ENCODE measurements around the gene THSD7B. TPM values are rescaled to one million over a fixed set of nuclear protein-coding genes. Genes with fewer than 3 reads are reported as not detected.

Gene THSD7B
- total RNA-seq, 4 donors from 2014 or later = 0.27 TPM; not detected in 3

DNA sequence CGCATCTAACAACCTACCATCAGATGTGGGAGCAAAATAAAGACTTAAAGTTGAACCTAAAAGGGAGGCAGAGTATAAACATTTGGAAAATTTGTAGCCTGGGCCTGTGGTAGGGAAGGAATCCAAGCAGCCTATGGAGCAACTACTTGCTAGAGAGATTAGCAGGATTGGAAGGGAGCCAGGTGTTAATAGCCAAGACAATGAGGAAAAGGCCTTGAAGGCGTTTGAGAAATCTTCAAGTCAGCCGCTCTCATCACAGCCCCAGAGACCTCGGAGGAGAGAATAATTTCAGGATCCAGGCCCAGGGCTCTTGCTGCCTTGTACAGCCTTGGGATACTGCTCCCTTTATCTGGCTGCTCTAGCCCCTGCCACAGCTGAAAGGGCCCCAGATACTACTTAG is 219.7 kb downstream of the THSD7B start:
- Histone ChIP-seq H3K27me3 (no peaks in the 10 kb centered on the region), H3K4me3 (no peak overlapping the region), H3K27ac (no peak overlapping the region), H3K4me1 (no peaks in the 10 kb centered on the region), H3K9me3 (no peaks in the 10 kb centered on the region), H3K36me3 (no peaks in the 10 kb centered on the region)
- no peak for DNase-seq
- 61% methylated on average over 4 of the region's 4 CpGs; no CpG with 5 or more reads in 1 of the 2 donors for WGBS, 2 donors (ENCODE audit: low coverage in 1 of 2)
- intact Hi-C loops (cut with DNase I; ENCODE audit: low total_unique reads) (no loop called here), in situ Hi-C loops (cut with MboI; ENCODE audit: low pct_ligation_motif_present in 1 of 4, low pct_unique_long_range_greater_than_20kb in 1 of 4, low sequenced_read_pairs in 3 of 4) (no loop called here)
- TF ChIP-seq POLR2AphosphoS5 (IDR thresholded peaks at IDR 0.05) (no peak), EP300 (IDR thresholded peaks at IDR 0.05; ENCODE audit: low read depth) (no peak), POLR2A (IDR thresholded peaks at IDR 0.05) (no peak)
- TF ChIP-seq, protein P1, sequence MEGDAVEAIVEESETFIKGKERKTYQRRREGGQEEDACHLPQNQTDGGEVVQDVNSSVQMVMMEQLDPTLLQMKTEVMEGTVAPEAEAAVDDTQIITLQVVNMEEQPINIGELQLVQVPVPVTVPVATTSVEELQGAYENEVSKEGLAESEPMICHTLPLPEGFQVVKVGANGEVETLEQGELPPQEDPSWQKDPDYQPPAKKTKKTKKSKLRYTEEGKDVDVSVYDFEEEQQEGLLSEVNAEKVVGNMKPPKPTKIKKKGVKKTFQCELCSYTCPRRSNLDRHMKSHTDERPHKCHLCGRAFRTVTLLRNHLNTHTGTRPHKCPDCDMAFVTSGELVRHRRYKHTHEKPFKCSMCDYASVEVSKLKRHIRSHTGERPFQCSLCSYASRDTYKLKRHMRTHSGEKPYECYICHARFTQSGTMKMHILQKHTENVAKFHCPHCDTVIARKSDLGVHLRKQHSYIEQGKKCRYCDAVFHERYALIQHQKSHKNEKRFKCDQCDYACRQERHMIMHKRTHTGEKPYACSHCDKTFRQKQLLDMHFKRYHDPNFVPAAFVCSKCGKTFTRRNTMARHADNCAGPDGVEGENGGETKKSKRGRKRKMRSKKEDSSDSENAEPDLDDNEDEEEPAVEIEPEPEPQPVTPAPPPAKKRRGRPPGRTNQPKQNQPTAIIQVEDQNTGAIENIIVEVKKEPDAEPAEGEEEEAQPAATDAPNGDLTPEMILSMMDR (IDR thresholded peaks at IDR 0.05) = no peak

DNA sequence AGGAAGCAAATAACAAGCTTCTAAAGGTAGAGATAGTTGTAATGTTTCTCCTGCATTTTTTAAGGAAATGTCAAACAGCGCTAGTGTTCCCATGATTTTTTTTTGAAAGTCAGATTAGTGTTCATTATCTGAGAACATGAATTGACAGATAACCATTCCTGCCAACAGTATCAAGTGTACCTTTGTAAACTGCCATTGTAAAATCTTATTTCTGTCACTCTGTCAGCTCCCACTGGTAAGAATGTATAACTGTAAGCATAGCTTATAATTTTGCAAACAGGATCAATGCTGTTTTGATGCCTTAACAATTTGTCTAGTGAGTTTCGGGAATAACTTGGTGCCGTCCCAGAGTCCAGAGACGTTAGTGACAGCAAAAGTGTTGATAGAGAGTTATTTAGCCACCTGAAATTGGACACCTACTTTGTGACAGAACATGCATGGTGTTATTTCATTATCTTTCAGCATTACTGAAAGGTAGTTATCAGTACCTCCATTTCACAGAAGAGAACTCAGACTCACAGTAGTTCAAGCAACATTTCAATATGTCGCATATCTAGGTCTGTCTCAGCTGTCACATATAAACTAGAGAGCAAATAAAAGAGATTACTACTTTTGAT is 221.4 kb downstream of the THSD7B start:
- Histone ChIP-seq H3K4me1 (no peaks in the 10 kb centered on the region), H3K27ac (no peak overlapping the region), H3K36me3 (no peaks in the 10 kb centered on the region), H3K4me3 (no peak overlapping the region), H3K27me3 (no peaks in the 10 kb centered on the region), H3K9me3 (no peaks in the 10 kb centered on the region)
- 91 to 97% methylated on average over 5 of the region's 5 CpGs for WGBS, 2 donors (ENCODE audit: low coverage in 1 of 2)
- in situ Hi-C loops (cut with MboI; ENCODE audit: low pct_ligation_motif_present in 1 of 4, low pct_unique_long_range_greater_than_20kb in 1 of 4, low sequenced_read_pairs in 3 of 4) (no loop called here), intact Hi-C loops (cut with DNase I; ENCODE audit: low total_unique reads) (no loop called here)
- no peak for TF ChIP-seq EP300 (IDR thresholded peaks at IDR 0.05; ENCODE audit: low read depth)
- TF ChIP-seq POLR2AphosphoS5 (IDR thresholded peaks at IDR 0.05) = no peak
- TF ChIP-seq, protein P1 (IDR thresholded peaks at IDR 0.05) = no peak
- TF ChIP-seq POLR2A (IDR thresholded peaks at IDR 0.05) = no peak
- DNase-seq = no peak

DNA sequence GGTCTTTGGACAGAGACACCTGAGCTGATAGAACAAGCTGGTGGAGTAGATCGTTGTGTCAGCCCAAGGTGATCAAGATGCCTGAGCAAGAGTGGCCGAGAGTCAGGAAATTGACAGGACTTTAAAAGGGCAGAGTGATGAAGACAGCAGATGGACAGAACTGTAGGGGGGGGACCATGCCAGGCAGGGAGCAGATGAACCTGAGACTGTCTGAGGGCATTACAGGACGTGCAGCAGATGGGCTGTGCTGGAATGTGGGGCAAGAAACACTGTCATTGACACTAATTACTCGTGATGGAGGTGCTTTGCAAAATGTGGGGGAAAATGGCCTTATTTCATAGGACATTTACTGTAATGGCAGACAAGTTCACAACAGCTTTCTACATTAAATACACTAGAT is 225.0 kb downstream of the THSD7B start:
- no peak for DNase-seq
- no peak overlapping the region for H3K4me3 ChIP-seq
- no peaks in the 10 kb centered on the region for H3K4me1 ChIP-seq
- H3K27ac ChIP-seq = no peak overlapping the region
- no peaks in the 10 kb centered on the region for H3K27me3 ChIP-seq
- WGBS, 2 donors (ENCODE audit: low coverage in 1 of 2) = 53 to 58% methylated on average over 2 to 4 of the region's 4 CpGs
- H3K36me3 ChIP-seq = no peaks in the 10 kb centered on the region
- intact Hi-C loops (cut with DNase I; ENCODE audit: low total_unique reads) = no loop called here
- TF ChIP-seq, protein P1 (IDR thresholded peaks at IDR 0.05) = no peak
- in situ Hi-C loops (cut with MboI; ENCODE audit: low pct_ligation_motif_present in 1 of 4, low pct_unique_long_range_greater_than_20kb in 1 of 4, low sequenced_read_pairs in 3 of 4) = no loop called here
- H3K9me3 ChIP-seq = no peaks in the 10 kb centered on the region

DNA sequence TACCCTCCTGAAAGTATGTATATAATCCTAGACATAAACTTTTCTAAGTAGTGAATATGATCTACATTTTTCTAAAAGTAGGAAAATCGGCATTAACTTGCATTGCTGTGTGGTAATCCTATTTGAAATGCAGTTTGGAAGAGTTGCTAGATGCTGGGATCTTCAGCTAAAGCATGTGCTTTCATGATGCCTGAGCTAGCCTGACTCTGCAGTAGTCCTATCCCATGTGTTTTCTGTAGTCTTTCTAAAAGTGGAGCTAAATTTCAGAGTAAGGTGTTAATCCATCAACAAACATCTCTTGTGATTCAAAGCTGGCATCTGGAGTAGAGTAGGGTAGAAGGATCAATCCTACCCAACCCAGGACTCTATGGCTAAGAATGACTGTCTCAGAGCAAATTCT is 229.4 kb downstream of the THSD7B start:
- Histone ChIP-seq H3K27me3 (no peaks in the 10 kb centered on the region), H3K4me3 (no peak overlapping the region), H3K36me3 (no peaks in the 10 kb centered on the region), H3K4me1 (no peaks in the 10 kb centered on the region), H3K27ac (no peak overlapping the region), H3K9me3 (no peaks in the 10 kb centered on the region)
- intact Hi-C loops (cut with DNase I; ENCODE audit: low total_unique reads) (no loop called here), in situ Hi-C loops (cut with MboI; ENCODE audit: low pct_ligation_motif_present in 1 of 4, low pct_unique_long_range_greater_than_20kb in 1 of 4, low sequenced_read_pairs in 3 of 4) (no loop called here)
- TF ChIP-seq, protein P1 (IDR thresholded peaks at IDR 0.05) = no peak
- no peak for TF ChIP-seq POLR2AphosphoS5 (IDR thresholded peaks at IDR 0.05)
- no peak for TF ChIP-seq POLR2A (IDR thresholded peaks at IDR 0.05)
- no peak for TF ChIP-seq EP300 (IDR thresholded peaks at IDR 0.05; ENCODE audit: low read depth)
- 71% methylated on average over 1 of the region's 1 CpG for WGBS, 2 donors (ENCODE audit: low coverage in 1 of 2)
- DNase-seq = no peak
